Spleen (tissue), 11 donors: ENCODE results near the gene LYVE1. TPM values are rescaled to one million over a fixed set of nuclear protein-coding genes. Genes with fewer than 3 reads are reported as not detected.

Experiments used
- DNase-seq: peaks from one replicate; pipeline ENCODE4 v3.0.0-alpha.2; 2020
- H3K27ac ChIP-seq, 8 donors: fragments of 200-600 bp; sonication (generic) in 7 of 8; 1 replicate in 4 of 8; 2 replicates in 4 of 8; pipeline versions ENCODE4 v1.5.0 to v1.8.0; 2016 to 2021; ENCODE audit warnings: inconsistent platforms in 4 of 8, mild to moderate bottlenecking in 4 of 8, moderate library complexity in 1 of 8
- H3K27me3 ChIP-seq, 7 donors: fragments of 200-600 bp; sonication (generic) in 6 of 7; replicated peaks in 1 of 7; 1 replicate in 4 of 7; 2 replicates in 3 of 7; pipeline versions ENCODE4 v1.5.0 to v1.8.0; 2016 to 2021; ENCODE audit warnings: inconsistent platforms in 3 of 7, mild to moderate bottlenecking in 1 of 7
- H3K36me3 ChIP-seq, 6 donors: fragments of 200-600 bp; sonication (generic) in 5 of 6; 1 replicate in 4 of 6; 2 replicates in 2 of 6; pipeline versions ENCODE4 v1.5.0 to v1.8.0; 2016 to 2021; ENCODE audit warnings: inconsistent platforms in 2 of 6
- H3K4me1 ChIP-seq, 6 donors: fragments of 200-600 bp; sonication (generic) in 5 of 6; 1 replicate in 3 of 6; 2 replicates in 3 of 6; pipeline versions ENCODE4 v1.5.0 to v1.8.0; 2016 to 2021; ENCODE audit warnings: inconsistent platforms in 3 of 6
- H3K4me3 ChIP-seq, 8 donors: fragments of 200-600 bp; sonication (generic) in 7 of 8; 1 replicate in 4 of 8; 2 replicates in 4 of 8; pipeline versions ENCODE4 v1.5.0 to v1.8.0; 2016 to 2021; ENCODE audit warnings: inconsistent platforms in 4 of 8, mild to moderate bottlenecking in 4 of 8, moderate library complexity in 2 of 8
- H3K9me3 ChIP-seq, 8 donors: fragments of 200-600 bp; sonication (generic) in 7 of 8; 1 replicate in 4 of 8; 2 replicates in 4 of 8; pipeline versions ENCODE4 v1.5.0 to v1.8.0; 2016 to 2021; ENCODE audit warnings: inconsistent platforms in 4 of 8
- POLR2A ChIP-seq, 3 donors: fragments of 450-650 bp; IDR thresholded peaks; one replicate each; pipeline ENCODE4 v1.5.1; 2017; ENCODE audit warnings: antibody characterized with exemption in 3 of 3, mild to moderate bottlenecking in 1 of 3
- POLR2AphosphoS5 ChIP-seq, 3 donors: sonication (generic); formaldehyde crosslinking; IDR thresholded peaks; one replicate each; pipeline ENCODE4 v1.5.1; 2017; ENCODE audit warnings: antibody characterized with exemption in 3 of 3
- WGBS, 5 donors: extraction: QIAGEN DNeasy Blood & Tissue Kit in 3 of 5; methylation state at CpG; one replicate each; pipeline versions ENCODE4 v1.1.5 to v1.1.7; 2013 to 2018; 5-methylcytosine and 5-hydroxymethylcytosine counted together
- intact Hi-C: fragments of 100-400 bp; cut with DNase I; formaldehyde crosslinking; loops from one replicate; pipeline ENCODE4 v1.15.0; 2023; ENCODE audit warnings: low total_unique reads
- polyA plus RNA-seq, 3 donors: library from polyadenylated mRNA; stranded (reverse); fragments of 200-250 nt; gene quantifications; one replicate each; pipeline ENCODE4 v1.2.1, GENCODE V29; 2013
- total RNA-seq, 7 donors: library from RNA; depleted of rRNA in 3 of 7; stranded (reverse); fragments of >200 nt in 3 of 7; fragmentation: NEBNext Ultra II Directional in 4 of 7; extraction: Animal tissue kit (Norgen Biotek cat#: 25700) in 4 of 7; gene quantifications; one replicate each; pipeline versions ENCODE4 v1.1.0 to v1.2.1, GENCODE V29; 2016 to 2021
- TF ChIP-seq, protein P1 (sequence below), 11 experiments: fragments of 200-600 bp in 7 of 11; fragments of 450-650 bp in 4 of 11; sonication (generic) in 4 of 11; IDR thresholded peaks in 8 of 11; conservative IDR thresholded peaks in 3 of 11; 1 replicate in 7 of 11; 2 replicates in 4 of 11; pipeline versions ENCODE4 v1.4.0 to v1.8.0; 2016 to 2021; ENCODE audit warnings: antibody characterized with exemption in 11 of 11, inconsistent platforms in 4 of 11, mild to moderate bottlenecking in 1 of 11
- donor health status: healthy with polysubstance abuse.
- donor health status: DM: no; HTN: no; CAD: no; lungs with moderate emphysema.
- donor health status: DM: no; HTN: no; CAD: no.
- donor health status: Bipolar disorder and iron deficiency.
- donor health status: healthy.
- donor health status: DM: no; HTN: no; CAD: no.
- donor health status: DM: yes; HTN: yes; CAD: no.

LYVE1 gene
- total and polyA plus RNA-seq, 10 donors, result 20.2 to 338 (median 134) TPM

DNA sequence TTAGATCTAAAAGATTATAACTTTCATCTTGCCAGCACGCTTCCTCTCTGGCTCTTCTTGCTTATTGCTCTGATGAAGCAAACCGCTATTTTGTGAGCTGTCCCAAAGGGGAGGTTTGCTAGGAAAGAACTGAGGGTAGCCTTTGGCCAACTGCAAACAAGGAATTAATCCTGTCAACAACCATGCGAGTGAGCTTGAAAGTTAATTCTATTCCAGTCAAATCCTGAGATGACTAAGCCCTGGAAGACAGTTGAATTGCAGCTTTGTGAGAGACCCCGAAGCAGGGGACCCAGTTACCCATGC, 17.2 kb downstream of the LYVE1 start:
- DNase-seq, result no peak
- intact Hi-C loops, result no loop called here
- Histone ChIP-seq H3K36me3 (no peaks in the 10 kb centered on the region), H3K9me3 (peaks cover 0 to 9% (median 1%) of the 10 kb centered on the region in 8 donors), H3K4me3 (no peak overlapping the region), H3K4me1 (peaks cover 0 to under 1% (median 0%) of the 10 kb centered on the region in 6 donors), H3K27ac (no peak overlapping the region), H3K27me3 (no peaks in the 10 kb centered on the region)
- WGBS, 5 donors, result 80 to 94% (median 91%) methylated on average over 4 of the region's 4 CpGs
- no peak for TF ChIP-seq POLR2A (IDR thresholded peaks at IDR 0.05)
- TF ChIP-seq, protein P1, sequence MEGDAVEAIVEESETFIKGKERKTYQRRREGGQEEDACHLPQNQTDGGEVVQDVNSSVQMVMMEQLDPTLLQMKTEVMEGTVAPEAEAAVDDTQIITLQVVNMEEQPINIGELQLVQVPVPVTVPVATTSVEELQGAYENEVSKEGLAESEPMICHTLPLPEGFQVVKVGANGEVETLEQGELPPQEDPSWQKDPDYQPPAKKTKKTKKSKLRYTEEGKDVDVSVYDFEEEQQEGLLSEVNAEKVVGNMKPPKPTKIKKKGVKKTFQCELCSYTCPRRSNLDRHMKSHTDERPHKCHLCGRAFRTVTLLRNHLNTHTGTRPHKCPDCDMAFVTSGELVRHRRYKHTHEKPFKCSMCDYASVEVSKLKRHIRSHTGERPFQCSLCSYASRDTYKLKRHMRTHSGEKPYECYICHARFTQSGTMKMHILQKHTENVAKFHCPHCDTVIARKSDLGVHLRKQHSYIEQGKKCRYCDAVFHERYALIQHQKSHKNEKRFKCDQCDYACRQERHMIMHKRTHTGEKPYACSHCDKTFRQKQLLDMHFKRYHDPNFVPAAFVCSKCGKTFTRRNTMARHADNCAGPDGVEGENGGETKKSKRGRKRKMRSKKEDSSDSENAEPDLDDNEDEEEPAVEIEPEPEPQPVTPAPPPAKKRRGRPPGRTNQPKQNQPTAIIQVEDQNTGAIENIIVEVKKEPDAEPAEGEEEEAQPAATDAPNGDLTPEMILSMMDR (IDR thresholded peaks at IDR 0.05 in 8 of 11, conservative IDR thresholded peaks at IDR 0.05 in 3 of 11), result no peak
- TF ChIP-seq POLR2AphosphoS5 (IDR thresholded peaks at IDR 0.05), result no peak

DNA sequence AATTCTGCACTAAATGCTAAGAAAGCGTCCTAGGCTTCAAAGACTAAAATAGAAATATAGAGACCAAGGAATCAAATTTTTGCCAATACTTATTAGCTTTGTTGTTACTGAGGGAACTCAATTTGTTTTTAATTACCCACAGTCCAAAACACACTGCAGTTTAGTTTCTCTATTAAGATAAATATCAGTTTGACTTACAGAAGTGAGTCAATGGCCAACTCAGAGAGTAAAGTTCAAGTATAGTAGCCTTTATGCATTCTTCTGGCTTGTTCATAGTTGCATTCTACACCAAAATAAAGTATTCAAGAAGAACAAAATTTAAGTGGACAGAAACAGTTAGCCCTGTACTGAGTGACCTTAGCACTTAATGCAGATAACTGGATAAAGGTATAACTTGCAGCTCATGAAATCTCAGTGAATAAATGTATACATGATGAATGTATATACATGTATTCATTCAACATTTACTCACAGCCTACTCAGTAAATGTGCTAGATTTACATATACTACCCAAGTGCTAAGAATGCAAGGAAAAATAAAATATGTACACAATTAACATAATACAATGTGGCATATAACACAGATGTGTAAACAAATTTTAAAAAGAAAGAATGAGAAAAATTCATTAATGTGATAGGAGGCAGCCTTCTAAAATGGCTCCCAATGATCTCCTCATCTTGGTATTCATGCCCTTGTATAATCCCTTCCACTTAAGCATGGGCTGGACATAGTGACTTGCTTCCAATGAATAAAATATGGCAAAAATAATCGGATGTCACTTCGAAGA, 17.8 kb downstream of the LYVE1 start:
- H3K4me3 ChIP-seq, result no peak overlapping the region
- intact Hi-C loops, result no loop called here
- no peaks in the 10 kb centered on the region for H3K36me3 ChIP-seq
- WGBS, 5 donors, result 87 to 96% (median 92%) methylated on average over 3 of the region's 3 CpGs
- H3K4me1 ChIP-seq, result peaks cover 0 to 6% (median 2%) of the 10 kb centered on the region in 6 donors
- DNase-seq, result no peak
- TF ChIP-seq POLR2AphosphoS5 (IDR thresholded peaks at IDR 0.05) (no peak), POLR2A (IDR thresholded peaks at IDR 0.05) (no peak)
- TF ChIP-seq, protein P1 (IDR thresholded peaks at IDR 0.05 in 8 of 11, conservative IDR thresholded peaks at IDR 0.05 in 3 of 11), result no peak
- peaks cover 0 to 9% (median 1%) of the 10 kb centered on the region in 8 donors for H3K9me3 ChIP-seq
- no peak overlapping the region for H3K27ac ChIP-seq
- no peaks in the 10 kb centered on the region for H3K27me3 ChIP-seq

DNA sequence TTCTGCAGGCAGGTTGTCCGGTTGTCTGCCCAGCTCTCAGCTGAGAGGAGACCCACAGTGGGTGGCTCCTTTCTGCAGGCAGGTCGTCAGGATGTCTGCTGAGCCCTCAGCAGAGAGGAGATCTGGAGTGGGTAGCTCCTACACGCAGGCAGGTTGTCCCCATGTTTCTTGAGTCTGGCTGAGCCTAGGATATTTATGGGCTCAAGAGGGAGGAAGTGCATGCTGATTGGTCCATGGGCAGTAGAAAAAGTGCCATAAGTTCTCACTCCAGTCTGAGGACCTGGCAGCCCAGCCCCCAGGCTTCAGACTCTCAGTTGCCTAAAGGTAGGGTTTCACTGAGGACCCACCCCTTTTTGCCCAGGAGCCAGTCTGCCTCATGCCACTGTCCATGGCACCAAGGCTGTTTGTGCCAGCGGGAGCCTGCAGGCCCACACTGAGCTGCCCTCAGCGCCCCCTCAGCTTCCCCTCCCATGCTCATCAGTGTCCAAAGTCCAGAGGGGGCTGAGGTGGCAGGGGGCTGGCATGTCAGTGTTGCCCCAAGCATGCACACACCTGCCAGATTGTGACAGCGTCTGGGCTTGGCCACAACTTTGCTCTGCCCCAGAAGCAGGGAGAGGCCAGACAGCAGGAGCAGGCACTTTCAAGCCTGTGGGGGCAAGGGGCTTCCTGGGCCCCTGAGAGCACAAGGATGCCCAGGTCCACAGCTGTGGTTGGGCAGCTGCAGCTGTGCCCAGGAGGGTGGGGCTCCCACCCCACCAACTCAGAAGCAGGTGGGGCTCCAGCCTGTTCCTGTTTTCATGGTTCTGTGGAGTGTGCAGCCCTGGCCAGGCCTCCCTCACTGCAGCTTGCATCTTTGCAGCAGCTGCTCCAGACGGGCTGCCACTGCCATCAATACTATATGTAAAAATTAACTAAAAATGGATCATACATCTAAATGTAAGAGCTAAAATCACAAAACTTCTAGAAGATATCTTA, 23.7 kb downstream of the LYVE1 start:
- Histone ChIP-seq H3K4me1 (peaks cover 8 to 35% (median 26%) of the 10 kb centered on the region in 6 donors), H3K27ac (peak overlapping the region in 6 of 8 donors; percentile 11 to 83 (median 69)), H3K9me3 (peaks cover 0 to 13% (median 6%) of the 10 kb centered on the region in 8 donors), H3K36me3 (no peaks in the 10 kb centered on the region), H3K4me3 (no peak overlapping the region), H3K27me3 (no peaks in the 10 kb centered on the region)
- peak; percentile 89 for DNase-seq
- TF ChIP-seq, protein P1 (IDR thresholded peaks at IDR 0.05 in 8 of 11, conservative IDR thresholded peaks at IDR 0.05 in 3 of 11), result no peak
- TF ChIP-seq POLR2A (IDR thresholded peaks at IDR 0.05), result no peak
- TF ChIP-seq POLR2AphosphoS5 (IDR thresholded peaks at IDR 0.05), result peak; percentile 57 to 81 (median 78)
- intact Hi-C loops, result no loop called here
- 62 to 82% (median 73%) methylated on average over 6 to 7 of the region's 7 CpGs for WGBS, 5 donors
